DMS53 treated with DMSO at 0.1 percent for 48 hours (cell line): ENCODE data around the gene MRPS18B.

Experiments used
- DNase-seq: peaks from one replicate; lab custom pipeline; 2025; ENCODE audit not compliant: unreplicated experiment; lab: John Stamatoyannopoulos, UW

MRPS18B gene

DNA sequence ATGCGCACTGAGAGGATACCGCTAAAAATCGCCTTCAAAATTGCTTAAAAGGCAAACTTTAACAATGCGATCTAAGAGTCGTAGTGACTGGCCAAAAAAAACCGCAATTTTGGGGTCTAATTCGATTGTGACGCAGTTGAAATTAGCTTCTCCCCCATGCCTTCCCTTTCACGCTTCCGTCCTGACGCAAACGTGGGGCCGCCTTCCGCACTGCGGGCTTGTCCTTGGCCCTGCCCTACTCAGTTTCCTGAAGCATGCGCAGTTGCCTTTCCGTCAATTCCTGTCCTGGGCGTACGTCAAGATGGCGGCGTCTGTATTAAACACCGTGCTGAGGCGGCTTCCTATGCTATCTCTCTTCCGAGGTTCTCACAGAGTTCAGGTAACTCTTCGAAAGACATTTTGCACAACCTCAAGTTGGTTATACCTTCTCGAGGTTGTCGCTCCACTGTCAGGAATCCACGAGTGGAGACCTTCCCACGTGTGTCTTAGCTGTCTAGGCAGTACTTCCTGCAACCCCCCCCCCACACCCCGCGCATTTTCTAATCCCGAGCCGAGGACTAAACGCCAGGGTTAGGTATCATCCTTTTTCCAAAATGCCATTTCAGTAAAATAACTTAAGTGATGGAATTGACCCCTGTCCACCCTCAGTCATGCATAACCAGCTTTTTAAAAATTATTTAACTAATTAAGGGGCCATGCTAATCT, at the start of gene MRPS18B:
Gene MRPS18B, plus strand, starts transcription at position 276 of the 705 bp plus-strand sequence. Its CDS starts 26 bp downstream, at position 302.
- DNase-seq, result peak; percentile 98

DNA sequence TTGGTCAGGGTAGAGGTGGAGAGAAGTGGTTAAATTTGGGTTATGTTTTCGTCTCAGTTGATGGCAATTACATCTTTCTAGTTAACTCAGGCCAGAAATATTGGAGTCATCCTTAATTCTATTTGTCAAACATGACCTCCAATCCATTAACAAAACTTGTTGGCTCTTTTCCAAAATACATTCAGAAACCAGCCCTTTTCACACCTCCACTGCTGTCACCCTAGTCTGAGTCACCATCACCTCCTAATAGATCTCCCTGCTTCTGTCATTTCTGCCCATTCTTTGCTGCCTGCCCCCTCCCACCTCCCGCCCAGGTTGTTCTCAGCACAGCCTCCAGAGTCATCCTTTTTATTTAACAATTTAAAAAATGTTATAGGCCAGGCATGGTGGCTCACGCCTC, 49.4 kb upstream of the MRPS18B start:
- no peak for DNase-seq

DNA sequence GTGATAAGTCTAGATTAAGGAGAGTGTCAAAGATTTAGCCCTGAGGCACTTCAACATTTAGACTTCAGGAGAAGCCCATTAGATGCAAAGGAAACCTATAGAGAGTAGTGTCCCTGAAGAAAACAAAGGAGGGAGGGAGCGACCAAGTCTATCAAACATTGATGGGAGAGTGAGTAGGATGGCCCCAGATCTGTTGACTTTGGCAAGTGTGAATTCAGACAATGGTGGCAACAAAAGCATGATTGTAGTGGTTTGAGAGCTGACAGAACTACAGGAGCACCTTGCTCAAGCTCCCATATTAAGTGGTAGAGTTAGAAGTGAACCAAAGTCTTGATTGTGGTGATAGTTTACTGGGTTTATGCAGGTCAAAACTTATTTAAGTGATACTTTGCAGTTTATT, 47.4 kb upstream of the MRPS18B start:
- DNase-seq, result no peak

GRCh38 chr6:30570740-30571074, 46.9 kb upstream of the MRPS18B start:
- DNase-seq, result no peak

- DNase-seq, result peak; percentile 92
These were observed 46.4 kb upstream of the MRPS18B start, which contains the start of gene ABCF1 for GRCh38 chr6:30571075-30571761. Gene ABCF1, plus strand, starts transcription at chr6:30571442. Its CDS starts 46 bp downstream, at chr6:30571488.

DNA sequence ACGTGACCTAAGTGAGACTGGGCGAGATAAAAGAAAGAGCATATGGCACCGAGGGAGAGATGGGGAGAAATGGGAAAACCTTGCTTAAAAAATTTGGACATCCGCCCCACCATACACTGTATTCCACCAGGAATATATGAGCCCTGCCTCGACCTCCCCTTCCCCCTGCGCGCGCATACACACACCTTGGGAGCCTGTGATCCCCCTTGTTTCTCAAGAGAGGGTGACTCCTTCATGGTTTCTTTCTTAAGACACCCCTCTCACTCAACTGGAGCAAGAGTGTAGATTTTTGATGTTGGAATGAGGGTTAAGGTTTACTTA, 45.9 kb upstream of the MRPS18B start:
- no peak for DNase-seq

DNA sequence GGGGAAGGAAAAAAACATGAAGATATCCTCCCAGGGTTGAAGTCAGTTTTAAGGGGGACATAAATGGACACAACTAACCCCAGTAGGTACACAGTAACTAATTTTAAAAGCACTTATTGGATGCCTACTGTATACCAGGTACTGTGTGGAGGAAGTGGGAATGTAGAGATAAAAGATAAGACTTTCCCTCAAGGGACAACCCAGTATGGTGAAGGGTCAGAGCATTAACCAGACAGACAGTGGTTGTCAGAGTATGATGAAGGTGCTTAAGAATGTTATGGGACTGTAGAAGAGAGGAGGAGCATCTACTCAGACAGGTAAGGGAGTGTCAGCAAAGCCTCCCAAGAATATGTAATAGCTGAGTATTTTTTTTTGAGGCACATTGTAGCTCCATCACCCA, 45.5 kb upstream of the MRPS18B start:
- no peak for DNase-seq

- no peak for DNase-seq
These were observed 44.5 kb upstream of the MRPS18B start for GRCh38 chr6:30573113-30573512.

- no peak for DNase-seq
These were observed 39.6 kb upstream of the MRPS18B start for GRCh38 chr6:30578051-30578450.

DNA sequence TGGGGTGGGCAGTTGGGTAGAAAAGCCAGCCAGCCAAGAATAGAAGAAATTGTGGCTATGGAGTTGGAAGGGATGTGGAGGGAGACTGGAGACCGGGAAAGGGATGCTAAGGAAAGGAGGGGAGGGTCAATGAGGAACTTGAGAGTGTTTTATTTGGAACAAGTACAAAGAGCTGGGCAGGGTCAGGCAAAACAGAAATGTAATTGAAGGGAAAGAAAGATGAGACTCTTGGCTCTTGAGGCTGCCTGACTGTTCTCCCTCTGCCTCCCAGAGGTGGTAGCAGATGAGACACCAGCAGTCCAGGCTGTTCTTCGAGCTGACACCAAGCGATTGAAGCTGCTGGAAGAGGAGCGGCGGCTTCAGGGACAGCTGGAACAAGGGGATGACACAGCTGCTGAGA, 33.7 kb upstream of the MRPS18B start:
- no peak for DNase-seq

GRCh38 chr6:30589754-30590358, 27.8 kb upstream of the MRPS18B start:
- DNase-seq, result no peak

GRCh38 chr6:30590509-30590908, 27.1 kb upstream of the MRPS18B start:
- no peak for DNase-seq

DNA sequence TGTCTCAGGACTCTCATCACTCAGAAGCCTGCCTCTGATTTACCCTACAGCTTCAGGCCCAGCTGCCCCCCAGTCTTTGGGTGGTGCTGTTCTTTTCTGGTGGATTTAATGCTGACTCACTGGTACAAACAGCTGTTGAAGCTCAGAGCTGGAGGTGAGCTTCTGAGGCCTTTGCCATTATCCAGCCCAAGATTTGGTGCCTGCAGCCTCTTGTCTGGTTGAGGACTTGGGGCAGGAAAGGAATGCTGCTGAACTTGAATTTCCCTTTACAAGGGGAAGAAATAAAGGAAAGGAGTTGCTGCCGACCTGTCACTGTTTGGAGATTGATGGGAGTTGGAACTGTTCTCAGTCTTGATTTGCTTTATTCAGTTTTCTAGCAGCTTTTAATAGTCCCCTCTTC, 26.6 kb upstream of the MRPS18B start:
- no peak for DNase-seq

GRCh38 chr6:30592287-30592686, 25.4 kb upstream of the MRPS18B start:
- no peak for DNase-seq

- peak; percentile 73 for DNase-seq
These were observed 20.1 kb upstream of the MRPS18B start for GRCh38 chr6:30597315-30598144.

GRCh38 chr6:30598912-30599624, 18.6 kb upstream of the MRPS18B start:
- DNase-seq, result no peak

DNA sequence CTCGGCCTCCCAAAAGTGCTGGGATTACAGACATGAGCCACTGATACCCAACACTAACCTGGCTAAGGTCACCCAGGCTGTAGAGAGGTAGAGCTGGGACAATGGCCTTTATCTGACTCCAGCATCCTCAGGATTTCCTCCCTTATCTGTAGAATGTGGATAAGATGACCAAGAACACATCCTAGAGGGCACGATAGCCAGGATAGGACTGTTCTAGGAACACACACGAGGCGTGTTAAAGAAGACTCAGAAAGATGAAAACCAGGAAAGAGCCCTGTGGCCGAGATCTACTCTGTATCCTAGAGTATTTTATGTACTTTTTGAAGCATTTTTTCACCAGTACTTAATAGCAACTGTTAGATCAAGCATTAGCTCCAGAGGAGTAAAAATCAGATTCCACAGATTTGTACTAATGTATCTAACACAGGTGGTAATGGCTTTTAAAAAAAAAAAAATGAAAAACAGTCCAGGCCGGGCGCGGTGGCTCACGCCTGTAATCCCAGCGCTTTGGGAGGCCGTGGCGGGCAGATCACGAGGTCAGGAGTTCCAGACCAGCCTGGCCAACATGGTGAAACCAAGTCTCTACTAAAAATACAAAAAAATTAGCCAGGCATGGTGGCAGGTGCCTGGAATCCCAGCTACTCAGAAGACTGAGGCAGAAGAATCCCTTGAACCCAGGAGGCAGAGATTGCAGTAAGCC, 17.9 kb upstream of the MRPS18B start:
- no peak for DNase-seq

GRCh38 chr6:30600451-30600961, 17.1 kb upstream of the MRPS18B start:
- DNase-seq, result no peak

DNA sequence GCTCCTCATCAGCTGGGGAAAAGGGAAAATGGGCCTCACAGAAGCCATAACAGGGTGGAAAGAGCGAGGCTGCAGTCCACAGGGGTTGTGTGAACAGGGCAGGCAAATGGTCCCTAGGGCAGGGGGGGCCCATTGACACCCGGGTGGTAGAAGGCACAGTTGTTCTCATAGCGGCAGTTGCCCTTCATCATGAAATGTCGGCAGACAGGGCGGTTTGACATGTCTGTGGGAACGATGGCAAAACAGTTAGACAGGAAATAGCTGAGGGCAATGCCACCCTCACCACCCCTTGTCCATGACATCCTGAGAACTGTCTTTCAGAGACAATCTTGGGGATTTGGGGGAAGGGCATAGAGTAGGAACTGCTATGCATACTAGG, 16.2 kb upstream of the MRPS18B start:
- no peak for DNase-seq
